ENCODE results near the gene TOP2A.
"Not testable (repeated sequence)": the region's sequence is repeated elsewhere in the genome, so short reads cannot be mapped to it uniquely, and the experiment has no call there.

Gene TOP2A

GRCh38 chr17:40431231-40431602, 13.5 kb upstream of the TOP2A start:
- no peak for DNase-seq

DNA sequence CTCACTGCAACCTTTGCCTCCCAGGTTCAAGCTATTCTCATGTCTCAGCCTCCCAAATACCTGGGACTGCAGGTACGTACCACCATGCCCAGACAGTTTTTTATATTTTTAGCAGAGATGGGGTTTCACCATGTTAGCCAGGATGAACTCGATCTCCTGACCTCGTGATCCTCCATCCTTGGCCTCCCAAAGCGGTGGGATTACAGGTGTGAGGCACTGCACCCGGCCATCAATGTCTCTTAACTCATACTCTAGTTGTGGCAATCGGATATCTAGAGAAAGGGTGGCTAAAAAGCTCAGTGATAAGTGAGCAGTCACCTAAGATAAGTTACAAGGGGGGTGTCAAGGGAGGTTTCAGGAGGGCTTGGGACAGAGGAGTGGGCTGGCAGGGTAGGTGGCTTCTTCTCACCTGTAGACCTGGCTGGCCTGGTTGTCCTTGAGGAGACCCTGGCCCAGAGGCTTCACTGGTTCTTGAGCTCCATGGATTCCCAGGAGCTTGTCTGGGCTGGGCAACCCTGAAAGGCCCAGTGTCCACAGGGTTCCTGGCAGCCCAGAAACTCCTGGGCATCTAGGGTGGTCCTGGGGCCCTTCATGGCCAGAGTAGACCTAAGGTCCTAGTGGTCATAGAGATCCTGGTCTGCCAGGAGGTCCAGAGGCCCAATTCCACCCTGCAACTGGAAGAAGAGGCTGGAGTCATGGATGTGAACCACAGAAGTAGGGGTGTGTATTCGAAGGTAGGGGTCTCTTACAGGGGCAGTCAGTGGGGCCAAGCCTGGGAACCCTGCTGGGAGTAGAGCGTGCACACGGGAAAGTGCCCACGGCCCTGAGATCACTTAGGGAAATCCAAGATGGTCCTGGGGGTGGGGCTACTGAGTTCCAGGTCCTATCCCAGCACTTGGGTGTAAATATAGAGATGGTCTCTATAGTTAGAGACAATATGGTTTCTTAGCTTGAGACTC, 12.9 kb upstream of the TOP2A start:
- peak; percentile 16 for DNase-seq

DNA sequence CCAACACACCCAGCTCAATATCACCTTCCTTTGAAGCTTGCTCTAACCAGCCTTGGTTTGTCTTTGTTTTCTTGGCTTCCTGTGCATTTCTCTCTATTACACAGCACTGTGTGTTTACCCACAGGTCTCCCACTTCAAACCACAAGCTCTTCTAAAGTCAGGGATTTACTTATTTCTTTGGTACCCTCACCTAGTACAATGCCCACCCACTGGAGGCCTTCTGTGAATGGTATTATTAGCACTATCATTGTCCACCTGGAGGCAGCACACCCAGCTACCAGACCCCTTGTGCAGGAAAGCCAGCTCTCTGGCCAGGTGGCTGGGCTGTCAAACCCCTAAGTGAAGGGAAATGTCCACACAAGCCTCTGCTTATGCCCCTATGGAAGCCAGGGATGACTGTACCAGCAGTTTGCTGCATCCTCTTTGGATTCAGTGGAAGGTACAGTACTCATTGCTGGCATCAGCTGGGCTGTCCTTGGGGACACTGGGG, 9.4 kb upstream of the TOP2A start:
- peak; percentile 44 for DNase-seq

- no peak for DNase-seq
These were observed 8.0 kb upstream of the TOP2A start for GRCh38 chr17:40425741-40426140.

DNA sequence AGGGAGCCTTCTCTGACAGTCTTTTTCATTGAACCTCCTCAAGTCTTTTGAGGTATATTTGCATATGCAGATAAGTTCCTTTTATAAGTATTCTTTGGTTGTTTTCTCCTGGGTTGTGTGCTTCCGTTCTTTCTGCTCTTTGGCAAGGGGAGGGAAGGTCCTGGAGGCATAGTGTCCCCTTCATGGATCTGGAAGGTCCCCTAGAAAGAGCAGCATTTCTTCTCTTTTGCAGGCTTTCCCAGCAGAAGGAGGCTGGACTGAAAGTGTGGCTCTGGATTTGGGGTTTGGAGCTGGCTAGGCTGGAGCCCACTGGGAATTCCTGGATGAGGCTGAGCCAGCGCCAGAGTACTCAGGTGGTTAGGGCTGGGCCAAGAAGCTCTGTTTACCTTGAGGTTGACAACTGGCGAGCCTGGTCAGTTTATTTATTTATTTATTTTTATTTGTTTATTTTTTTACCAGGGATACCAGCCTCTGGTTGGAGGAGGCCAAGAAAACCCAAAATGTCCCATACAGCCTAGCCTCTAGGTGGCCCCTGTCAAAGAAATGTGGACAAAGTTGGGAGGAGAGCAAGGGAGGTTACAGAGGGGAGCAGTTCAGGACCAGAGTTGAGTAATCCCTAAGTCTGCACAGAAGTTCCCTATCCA, 5.4 kb upstream of the TOP2A start:
- no peak for DNase-seq

- no peak for DNase-seq
These were observed 2.0 kb upstream of the TOP2A start for GRCh38 chr17:40419559-40420331.

GRCh38 chr17:40418428-40418706, 671 bp upstream of the TOP2A start:
- peak; percentile 51 for DNase-seq

DNA sequence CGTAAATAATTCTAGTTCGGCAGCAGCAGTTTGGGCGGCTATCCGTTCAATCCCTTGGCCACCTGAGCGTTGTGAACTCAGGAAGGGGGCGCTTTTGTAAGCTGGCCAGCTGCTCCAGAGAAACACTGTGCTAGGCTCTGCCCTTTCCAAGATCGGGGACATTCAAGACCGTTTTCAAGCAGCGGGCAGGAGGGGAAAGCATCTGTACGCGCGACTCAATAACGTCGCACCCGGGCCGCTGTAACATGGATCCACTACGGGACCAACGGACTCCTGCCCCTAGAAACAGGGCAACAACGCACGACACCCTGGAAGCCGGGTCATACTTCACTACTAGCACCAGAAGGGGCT, 463 bp downstream of the TOP2A start:
- DNase-seq = no peak

- no peak for DNase-seq
These were observed 1.0 kb downstream of the TOP2A start for GRCh38 chr17:40416671-40417070.

- DNase-seq = no peak
These were observed 2.3 kb downstream of the TOP2A start for GRCh38 chr17:40415390-40415789.

DNA sequence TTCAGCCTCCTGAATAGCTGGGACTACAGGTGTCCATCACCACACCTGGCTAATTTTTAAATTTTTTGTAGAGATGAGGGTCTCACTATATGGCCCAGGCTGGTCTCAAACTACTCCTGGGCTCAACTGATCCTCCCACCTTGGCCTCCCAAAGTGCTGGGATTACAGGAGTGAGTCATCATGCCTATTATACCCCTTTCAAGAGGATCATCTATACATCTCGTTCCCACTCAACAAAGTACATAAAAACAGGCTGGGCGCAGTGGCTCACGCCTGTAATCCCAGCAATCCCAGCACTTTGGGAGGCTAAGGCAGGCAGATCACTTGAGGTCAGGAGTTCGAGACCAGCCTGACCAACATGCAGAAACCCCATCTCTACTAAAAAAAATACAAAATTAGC, 3.4 kb downstream of the TOP2A start:
- not testable (repeated sequence) for DNase-seq

DNA sequence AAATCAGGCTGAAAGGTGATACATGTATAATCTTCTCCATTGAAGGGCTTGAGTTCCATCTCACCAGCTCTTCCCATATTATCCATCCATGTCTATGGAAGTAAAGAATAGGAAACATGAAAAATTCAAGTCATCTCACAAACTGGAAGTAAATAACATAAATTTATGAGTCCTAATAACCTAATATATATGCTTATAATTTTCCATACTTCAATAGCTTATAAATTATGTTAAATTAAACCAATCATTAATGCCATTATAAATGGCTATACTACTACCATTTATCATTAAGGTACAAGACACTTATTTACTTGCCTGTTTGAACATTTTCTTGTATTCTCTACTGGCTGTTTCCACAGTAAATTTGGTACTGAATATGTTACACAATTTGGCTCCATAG, 4.8 kb downstream of the TOP2A start:
- DNase-seq = no peak

GRCh38 chr17:40411821-40412220, 5.9 kb downstream of the TOP2A start:
- DNase-seq = no peak

GRCh38 chr17:40410082-40410481, 7.6 kb downstream of the TOP2A start:
- DNase-seq = no peak

DNA sequence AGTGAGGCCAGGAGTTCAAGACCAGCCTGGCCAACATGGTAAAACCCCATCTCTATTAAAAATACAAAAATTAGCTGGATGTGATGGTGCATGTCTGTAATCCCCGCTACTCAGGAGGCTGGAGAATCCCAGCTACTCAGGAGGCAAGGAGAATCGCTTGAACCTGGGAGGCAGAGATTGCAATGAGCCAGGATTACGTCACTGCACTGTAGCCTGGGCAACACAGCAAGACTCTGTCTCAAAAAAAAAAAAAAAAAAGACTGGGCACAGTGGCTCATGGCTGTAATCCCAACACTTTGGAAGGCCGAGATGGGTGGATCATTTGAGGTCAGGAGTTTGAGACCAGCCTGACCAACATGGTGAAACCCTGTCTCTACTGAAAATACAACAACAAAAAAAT, 8.2 kb downstream of the TOP2A start:
- not testable (repeated sequence) for DNase-seq

DNA sequence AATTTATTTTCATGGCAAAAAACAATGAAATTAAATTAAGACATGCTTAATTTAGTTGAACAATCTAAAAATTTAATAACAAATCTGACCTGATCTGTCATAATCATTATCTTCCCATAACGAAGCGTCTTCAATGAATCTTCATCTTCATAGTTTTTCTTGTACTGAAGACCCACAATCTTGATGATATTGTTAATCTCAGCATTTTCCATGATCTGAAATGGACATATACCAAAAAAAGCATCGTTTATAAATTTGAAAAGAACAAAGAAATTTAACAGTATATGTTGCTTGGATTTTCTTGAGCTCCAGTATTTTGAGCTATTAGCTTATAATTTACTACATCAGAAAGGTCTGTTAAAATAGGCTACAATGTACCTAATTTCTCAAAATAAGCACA, 10.2 kb downstream of the TOP2A start:
- DNase-seq = no peak

GRCh38 chr17:40404003-40404402, 13.7 kb downstream of the TOP2A start:
- DNase-seq = no peak

DNA sequence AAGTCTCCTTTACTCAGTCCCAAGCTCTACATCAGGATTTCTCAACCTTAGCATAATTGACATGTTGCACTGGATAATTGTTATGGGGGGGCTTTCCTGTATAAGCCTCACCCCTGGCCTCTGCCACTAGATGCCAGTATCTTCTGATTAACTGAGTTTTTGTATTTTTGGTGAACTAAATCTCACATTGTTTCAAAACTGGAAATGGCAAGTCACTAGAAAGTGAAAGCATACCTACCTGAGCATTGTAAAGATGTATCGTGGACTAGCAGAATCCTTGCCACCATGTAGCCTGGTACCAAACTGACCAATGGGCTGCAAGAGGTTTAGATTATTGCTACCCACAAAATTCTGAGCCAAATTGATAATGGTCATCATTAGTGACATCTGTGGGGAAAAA, 15.0 kb downstream of the TOP2A start:
- no peak for DNase-seq

DNA sequence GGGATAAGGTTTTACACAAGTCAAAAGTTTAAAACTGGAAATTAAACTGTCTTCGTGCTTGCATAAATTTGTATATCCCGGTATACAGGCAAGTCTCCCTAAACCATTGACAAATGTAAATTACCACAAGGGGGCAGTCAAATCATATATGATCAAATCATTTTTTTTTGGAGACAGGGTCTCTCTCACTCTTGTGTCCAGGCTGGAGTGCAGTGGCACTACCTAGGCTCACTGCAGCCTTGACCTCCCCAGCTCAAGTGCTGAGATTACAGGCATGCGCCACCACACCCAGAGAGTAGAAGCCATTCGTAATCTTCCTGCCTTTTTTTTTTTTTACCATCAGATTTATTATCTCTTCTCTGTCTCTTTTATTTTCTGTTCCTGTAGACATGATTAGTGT, 18.5 kb downstream of the TOP2A start:
- DNase-seq = no peak

DNA sequence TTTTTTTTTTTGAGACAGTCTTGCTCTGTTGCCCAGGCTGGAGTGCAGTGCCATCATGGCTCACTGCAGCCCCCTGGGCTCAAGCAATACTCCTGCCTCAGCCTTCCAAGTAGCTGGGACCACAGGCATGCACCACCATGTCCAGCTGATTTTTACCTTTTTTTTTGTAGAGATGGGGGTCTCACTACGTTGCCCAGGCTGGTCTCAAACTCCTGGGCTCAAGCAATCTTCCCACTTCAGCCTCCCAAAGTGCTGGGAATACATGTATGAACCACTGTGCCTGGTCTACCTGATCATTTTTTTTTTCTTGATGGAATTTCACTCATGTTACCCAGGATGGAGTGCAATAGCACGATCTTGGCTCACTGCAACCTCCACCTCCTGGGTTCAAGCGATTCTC, 31.1 kb downstream of the TOP2A start:
- DNase-seq = not testable (repeated sequence)

- no peak for DNase-seq
These were observed 35.4 kb downstream of the TOP2A start for GRCh38 chr17:40382251-40382650.

- DNase-seq = no peak
These were observed 38.7 kb downstream of the TOP2A start for GRCh38 chr17:40378966-40379365.

DNA sequence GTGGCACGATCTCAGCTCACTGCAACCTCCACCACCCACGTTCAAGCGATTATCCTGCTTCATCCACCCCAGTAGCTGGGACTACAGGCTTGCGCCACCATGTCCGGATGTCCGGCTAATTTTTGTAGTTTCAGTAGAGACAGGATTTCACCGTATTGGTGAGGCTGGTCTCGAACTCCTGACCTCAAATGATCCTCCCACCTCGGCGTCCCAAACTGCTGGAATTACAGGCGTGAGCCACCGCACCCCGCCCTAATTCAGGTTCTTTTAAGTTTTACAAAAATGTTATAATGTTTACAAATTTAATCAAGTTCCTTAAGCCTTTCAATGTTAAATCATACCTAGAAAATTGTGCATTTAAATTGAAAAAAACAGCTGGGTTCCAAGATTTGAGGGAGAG, 39.9 kb downstream of the TOP2A start:
- no peak for DNase-seq

DNA sequence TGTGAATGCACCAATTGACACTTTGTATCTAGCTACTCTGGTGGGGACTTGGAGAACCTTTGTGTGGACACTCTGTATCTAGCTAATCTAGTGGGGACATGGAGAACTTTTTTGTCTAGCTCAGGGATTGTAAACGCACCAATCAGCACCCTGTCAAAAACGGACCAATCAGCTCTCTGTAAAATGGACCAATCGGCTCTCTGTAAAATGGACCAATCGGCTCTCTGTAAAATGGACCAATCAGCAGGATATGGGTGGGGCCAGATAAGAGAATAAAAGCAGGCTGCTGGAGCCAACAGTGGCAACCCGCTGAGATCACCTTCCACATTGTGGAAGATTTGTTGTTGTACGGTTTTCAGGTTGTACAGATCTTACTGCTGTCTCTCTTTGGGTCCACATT, 41.2 kb downstream of the TOP2A start:
- not testable (repeated sequence) for DNase-seq

All from stimulated activated CD8-positive, alpha-beta memory T cell treated with anti-CD3 and anti-CD28 coated beads, Interleukin-4, amount 100 ng/mL, for 48 hours (primary cell).